ENCODE measurements around the gene ZBTB25.

The ZBTB25 gene

DNA sequence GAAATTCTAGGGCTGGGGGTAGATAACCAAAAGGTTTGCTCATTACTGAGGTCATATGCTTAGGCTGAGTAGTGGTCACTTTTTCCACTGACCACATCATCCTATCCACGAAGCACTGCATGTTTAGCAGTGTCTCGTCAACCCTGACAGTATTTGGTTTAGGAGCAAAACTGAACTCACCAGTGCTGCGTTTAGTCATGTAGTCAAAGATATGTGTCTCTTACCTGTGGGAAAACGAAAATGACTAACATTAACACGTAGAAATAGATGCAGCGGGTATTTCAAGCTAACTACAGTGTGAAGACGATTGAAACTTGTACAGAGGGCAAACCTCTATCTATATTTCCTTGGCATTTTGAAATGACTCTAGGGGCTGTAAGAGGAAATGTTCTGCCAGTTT, 80.9 kb downstream of the ZBTB25 start:
- TF ChIP-seq EP300 (IDR thresholded peaks at IDR 0.05; ENCODE audit: borderline replicate concordance) (no peak), YY1 (IDR thresholded peaks at IDR 0.05; ENCODE audit: low read depth) (no peak), TCF12 (IDR thresholded peaks at IDR 0.05; ENCODE audit: low read depth) (no peak)
- TF ChIP-seq, protein P1, sequence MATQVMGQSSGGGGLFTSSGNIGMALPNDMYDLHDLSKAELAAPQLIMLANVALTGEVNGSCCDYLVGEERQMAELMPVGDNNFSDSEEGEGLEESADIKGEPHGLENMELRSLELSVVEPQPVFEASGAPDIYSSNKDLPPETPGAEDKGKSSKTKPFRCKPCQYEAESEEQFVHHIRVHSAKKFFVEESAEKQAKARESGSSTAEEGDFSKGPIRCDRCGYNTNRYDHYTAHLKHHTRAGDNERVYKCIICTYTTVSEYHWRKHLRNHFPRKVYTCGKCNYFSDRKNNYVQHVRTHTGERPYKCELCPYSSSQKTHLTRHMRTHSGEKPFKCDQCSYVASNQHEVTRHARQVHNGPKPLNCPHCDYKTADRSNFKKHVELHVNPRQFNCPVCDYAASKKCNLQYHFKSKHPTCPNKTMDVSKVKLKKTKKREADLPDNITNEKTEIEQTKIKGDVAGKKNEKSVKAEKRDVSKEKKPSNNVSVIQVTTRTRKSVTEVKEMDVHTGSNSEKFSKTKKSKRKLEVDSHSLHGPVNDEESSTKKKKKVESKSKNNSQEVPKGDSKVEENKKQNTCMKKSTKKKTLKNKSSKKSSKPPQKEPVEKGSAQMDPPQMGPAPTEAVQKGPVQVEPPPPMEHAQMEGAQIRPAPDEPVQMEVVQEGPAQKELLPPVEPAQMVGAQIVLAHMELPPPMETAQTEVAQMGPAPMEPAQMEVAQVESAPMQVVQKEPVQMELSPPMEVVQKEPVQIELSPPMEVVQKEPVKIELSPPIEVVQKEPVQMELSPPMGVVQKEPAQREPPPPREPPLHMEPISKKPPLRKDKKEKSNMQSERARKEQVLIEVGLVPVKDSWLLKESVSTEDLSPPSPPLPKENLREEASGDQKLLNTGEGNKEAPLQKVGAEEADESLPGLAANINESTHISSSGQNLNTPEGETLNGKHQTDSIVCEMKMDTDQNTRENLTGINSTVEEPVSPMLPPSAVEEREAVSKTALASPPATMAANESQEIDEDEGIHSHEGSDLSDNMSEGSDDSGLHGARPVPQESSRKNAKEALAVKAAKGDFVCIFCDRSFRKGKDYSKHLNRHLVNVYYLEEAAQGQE (IDR thresholded peaks at IDR 0.05; ENCODE audit: low read depth), result no peak

DNA sequence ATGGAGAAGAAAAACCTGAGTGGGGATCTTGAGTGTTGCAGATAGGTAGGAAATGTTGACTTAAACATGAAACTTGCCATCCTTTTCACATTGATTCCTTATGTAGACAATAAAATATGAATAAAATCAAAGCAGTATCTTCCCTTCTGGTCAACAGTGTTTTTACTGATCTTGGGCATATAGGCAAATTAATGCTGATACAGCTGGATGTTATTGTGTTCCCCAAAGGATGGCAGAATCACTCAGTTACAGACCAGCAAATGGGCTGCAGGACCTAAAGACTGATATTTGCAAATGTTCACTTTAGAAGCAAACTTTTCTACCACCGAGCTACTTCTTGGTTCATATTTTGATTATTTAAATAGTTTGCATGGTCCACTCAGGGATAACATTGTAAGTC, 81.6 kb downstream of the ZBTB25 start:
- TF ChIP-seq TCF12 (IDR thresholded peaks at IDR 0.05; ENCODE audit: low read depth) (no peak), EGR1 (IDR thresholded peaks at IDR 0.05) (no peak)

DNA sequence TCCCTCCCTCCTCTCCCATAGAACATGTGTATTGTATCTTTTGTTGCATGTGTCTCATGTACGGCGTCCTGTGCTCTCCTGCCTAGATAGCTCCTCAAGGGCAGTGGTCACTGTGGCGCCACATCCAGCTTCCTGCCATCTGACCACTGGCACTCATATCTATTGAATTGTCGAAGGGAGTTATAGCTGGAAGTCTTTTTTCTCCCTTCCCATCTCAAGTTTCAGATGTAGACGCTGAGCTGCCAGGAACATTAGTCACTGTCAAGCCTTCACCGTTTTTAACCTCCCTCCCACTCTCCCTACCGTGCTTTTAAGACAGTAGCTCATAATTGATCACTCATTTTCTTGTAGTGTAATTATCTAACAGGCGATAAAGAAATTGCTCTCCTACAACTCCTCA, 82.5 kb downstream of the ZBTB25 start:
- TF ChIP-seq, protein P2, sequence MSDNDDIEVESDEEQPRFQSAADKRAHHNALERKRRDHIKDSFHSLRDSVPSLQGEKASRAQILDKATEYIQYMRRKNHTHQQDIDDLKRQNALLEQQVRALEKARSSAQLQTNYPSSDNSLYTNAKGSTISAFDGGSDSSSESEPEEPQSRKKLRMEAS (IDR thresholded peaks at IDR 0.05), result no peak
- TF ChIP-seq RAD21 (IDR thresholded peaks at IDR 0.05; ENCODE audit: low read depth), result no peak
- TF ChIP-seq CEBPB (IDR thresholded peaks at IDR 0.05), result no peak

DNA sequence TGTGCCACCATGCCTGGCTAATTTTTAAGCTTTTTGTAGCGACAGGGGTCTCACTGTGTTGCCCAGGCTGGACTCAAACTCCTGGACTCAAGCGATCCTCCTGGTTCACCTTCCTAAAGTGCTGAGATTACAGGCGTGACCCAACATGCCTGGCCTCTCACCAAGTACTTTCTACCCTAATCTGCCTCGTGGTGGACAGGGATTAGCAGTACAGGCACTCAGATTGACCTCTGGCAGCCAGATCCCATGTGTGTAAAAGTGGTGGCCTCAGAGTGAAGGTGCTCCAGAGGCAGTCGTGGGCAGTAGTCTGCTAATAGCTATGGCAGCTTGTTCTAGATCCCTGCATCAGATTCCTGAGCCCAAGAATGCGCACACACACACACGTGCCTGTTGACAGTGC, 84.6 kb downstream of the ZBTB25 start:
- TF ChIP-seq EP300 (IDR thresholded peaks at IDR 0.05; ENCODE audit: borderline replicate concordance), result no peak
- TF ChIP-seq NFIC (IDR thresholded peaks at IDR 0.05), result no peak
- TF ChIP-seq TEAD4 (IDR thresholded peaks at IDR 0.05), result no peak
- TF ChIP-seq TAF1 (IDR thresholded peaks at IDR 0.05; ENCODE audit: low read depth), result no peak
- TF ChIP-seq, protein P1 (IDR thresholded peaks at IDR 0.05; ENCODE audit: low read depth), result no peak
- no peak for TF ChIP-seq CREB1 (IDR thresholded peaks at IDR 0.05; ENCODE audit: low read depth)
- no peak for TF ChIP-seq FOXM1 (IDR thresholded peaks at IDR 0.05; ENCODE audit: borderline replicate concordance, low read depth)
- TF ChIP-seq, protein P2 (IDR thresholded peaks at IDR 0.05), result no peak
- no peak for TF ChIP-seq TCF12 (IDR thresholded peaks at IDR 0.05; ENCODE audit: low read depth)
- no peak for TF ChIP-seq ZBTB7A (IDR thresholded peaks at IDR 0.05; ENCODE audit: low read depth)
- TF ChIP-seq, protein P3, sequence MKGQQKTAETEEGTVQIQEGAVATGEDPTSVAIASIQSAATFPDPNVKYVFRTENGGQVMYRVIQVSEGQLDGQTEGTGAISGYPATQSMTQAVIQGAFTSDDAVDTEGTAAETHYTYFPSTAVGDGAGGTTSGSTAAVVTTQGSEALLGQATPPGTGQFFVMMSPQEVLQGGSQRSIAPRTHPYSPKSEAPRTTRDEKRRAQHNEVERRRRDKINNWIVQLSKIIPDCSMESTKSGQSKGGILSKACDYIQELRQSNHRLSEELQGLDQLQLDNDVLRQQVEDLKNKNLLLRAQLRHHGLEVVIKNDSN (IDR thresholded peaks at IDR 0.05), result no peak
- no peak for TF ChIP-seq EGR1 (IDR thresholded peaks at IDR 0.05)
- TF ChIP-seq RAD21 (IDR thresholded peaks at IDR 0.05; ENCODE audit: low read depth), result no peak
- no peak for TF ChIP-seq YY1 (IDR thresholded peaks at IDR 0.05; ENCODE audit: low read depth)
- TF ChIP-seq CEBPB (IDR thresholded peaks at IDR 0.05), result no peak

DNA sequence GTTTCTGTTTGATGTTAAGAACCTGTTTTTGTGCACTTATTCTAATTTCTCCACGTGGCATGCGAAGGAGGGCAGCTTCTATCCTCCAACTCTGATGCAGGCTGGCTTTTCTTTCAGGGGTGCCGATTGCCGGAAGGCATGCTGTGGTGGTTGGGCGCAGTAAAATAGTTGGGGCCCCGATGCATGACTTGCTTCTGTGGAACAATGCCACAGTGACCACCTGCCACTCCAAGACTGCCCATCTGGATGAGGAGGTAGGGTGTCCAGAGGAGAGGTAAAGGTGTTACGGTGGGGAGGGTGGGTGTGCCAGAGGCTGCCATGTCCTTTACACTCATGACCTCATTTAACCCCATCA, 85.9 kb downstream of the ZBTB25 start:
- TF ChIP-seq NFIC (IDR thresholded peaks at IDR 0.05) (no peak), EGR1 (IDR thresholded peaks at IDR 0.05) (no peak), CEBPB (IDR thresholded peaks at IDR 0.05) (no peak)
- TF ChIP-seq, protein P1 (IDR thresholded peaks at IDR 0.05; ENCODE audit: low read depth), result no peak
- TF ChIP-seq, protein P2 (IDR thresholded peaks at IDR 0.05), result no peak

DNA sequence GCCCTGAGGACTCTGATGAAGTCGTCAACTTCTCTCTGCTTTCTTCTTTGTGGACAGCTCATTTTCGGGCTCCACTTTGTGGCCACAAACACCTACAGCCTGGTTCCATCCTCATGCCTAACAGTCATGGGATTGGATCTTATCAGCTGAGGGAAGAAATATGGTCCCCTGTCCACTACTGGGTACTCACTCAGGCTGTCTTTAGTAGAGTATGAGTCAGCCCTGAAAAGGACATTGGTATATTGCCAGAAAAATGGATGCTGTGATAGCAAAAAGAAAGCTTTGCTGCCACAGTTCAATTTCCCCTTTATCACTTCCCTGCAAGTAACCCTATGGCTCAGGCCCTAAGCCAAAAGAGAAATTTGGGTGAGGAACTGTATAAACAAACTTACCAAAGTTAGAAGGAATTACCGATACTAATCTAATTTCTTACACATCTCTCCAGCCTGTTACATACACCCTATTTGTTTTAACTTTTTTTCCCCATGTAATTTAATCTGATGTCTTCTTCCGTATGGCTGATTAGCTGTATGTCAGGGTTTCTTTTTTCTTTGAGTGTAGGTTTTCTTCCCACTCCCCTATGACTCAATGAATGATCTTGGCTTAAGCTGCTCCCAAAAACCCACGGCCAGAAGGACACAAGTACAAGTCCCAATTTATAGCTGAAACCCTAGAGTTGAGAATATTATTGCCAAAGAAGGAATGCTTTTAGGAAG, 86.4 kb downstream of the ZBTB25 start:
- TF ChIP-seq NFIC (IDR thresholded peaks at IDR 0.05), result no peak
- TF ChIP-seq, protein P1 (IDR thresholded peaks at IDR 0.05; ENCODE audit: low read depth), result no peak
- TF ChIP-seq FOXM1 (IDR thresholded peaks at IDR 0.05; ENCODE audit: borderline replicate concordance, low read depth), result no peak
- TF ChIP-seq, protein P2 (IDR thresholded peaks at IDR 0.05), result no peak
- TF ChIP-seq, protein P3 (IDR thresholded peaks at IDR 0.05), result no peak
- no peak for TF ChIP-seq TCF12 (IDR thresholded peaks at IDR 0.05; ENCODE audit: low read depth)
- no peak for TF ChIP-seq CEBPB (IDR thresholded peaks at IDR 0.05)
- no peak for TF ChIP-seq YY1 (IDR thresholded peaks at IDR 0.05; ENCODE audit: low read depth)
- TF ChIP-seq EP300 (IDR thresholded peaks at IDR 0.05; ENCODE audit: borderline replicate concordance), result no peak
- TF ChIP-seq ZBTB7A (IDR thresholded peaks at IDR 0.05; ENCODE audit: low read depth), result no peak
- no peak for TF ChIP-seq EGR1 (IDR thresholded peaks at IDR 0.05)
- no peak for TF ChIP-seq TEAD4 (IDR thresholded peaks at IDR 0.05)
- no peak for TF ChIP-seq CREB1 (IDR thresholded peaks at IDR 0.05; ENCODE audit: low read depth)
- no peak for TF ChIP-seq RAD21 (IDR thresholded peaks at IDR 0.05; ENCODE audit: low read depth)

All from Ishikawa (cell line).